B cell (primary cell): ENCODE measurements around the gene EGFR. TPM values are rescaled to one million over a fixed set of nuclear protein-coding genes. Genes with fewer than 3 reads are reported as not detected.

Source experiments
- ATAC-seq: fragments of 200-7000 bp; cut with Tn5 transposase; one replicate; pipeline ENCODE4 v1.10.0; 2021; ENCODE audit warnings: low read depth, mild to moderate bottlenecking, moderate number of reproducible peaks, moderate library complexity
- CTCF ChIA-PET: fragments of 350-600 bp; sonication (Branson Sonifier 250); formaldehyde crosslinking; loops from one replicate; lab custom pipeline; 2021; ENCODE audit warnings: antibody characterized with exemption, inconsistent platforms; lab: Charles Lee
- POLR2A ChIA-PET: fragments of 350-600 bp; sonication (Branson Sonifier 250); formaldehyde crosslinking; loops from one replicate; lab custom pipeline; 2021; ENCODE audit warnings: antibody characterized with exemption; lab: Charles Lee
- DNase-seq: peaks from one replicate; pipeline ENCODE4 v3.0.0; 2013
- H2AFZ ChIP-seq: 2 replicates; pipeline ENCODE4 v1.6.1; 2012; ENCODE audit warnings: mild to moderate bottlenecking, low read depth, low read length; ENCODE audit not compliant: insufficient read depth, poor library complexity, severe bottlenecking
- H3K27ac ChIP-seq, 2 donors: 1 replicate in 1 of 2; 2 replicates in 1 of 2; pipeline ENCODE4 v1.5.1; 2012 to 2013; ENCODE audit warnings: low read length in 2 of 2, mild to moderate bottlenecking in 2 of 2, moderate library complexity in 1 of 2
- H3K27me3 ChIP-seq, 4 experiments: fragments of 200-600 bp in 1 of 4; sonication (generic) in 1 of 4; replicated peaks in 1 of 4; 1 replicate in 2 of 4; 2 replicates in 2 of 4; pipeline versions ENCODE4 v1.6.1 to v1.7.0; 2013 to 2016; ENCODE audit warnings: low read length in 3 of 4, mild to moderate bottlenecking in 2 of 4, mixed read lengths in 1 of 4, moderate library complexity in 1 of 4; ENCODE audit not compliant: insufficient read depth in 4 of 4, control insufficient read depth in 3 of 4; ENCODE audit errors: control extremely low read depth in 1 of 4
- H3K36me3 ChIP-seq, 2 experiments: replicated peaks in 1 of 2; 1 replicate in 1 of 2; 2 replicates in 1 of 2; pipeline versions ENCODE4 v1.6.1 to v1.7.1; 2013; ENCODE audit warnings: low read length in 1 of 2; ENCODE audit not compliant: insufficient read depth in 2 of 2, control insufficient read depth in 1 of 2; ENCODE audit errors: control extremely low read depth in 1 of 2, extremely low read depth in 1 of 2
- H3K4me1 ChIP-seq, 2 donors: fragments of 200-600 bp in 1 of 2; sonication (generic) in 1 of 2; 1 replicate in 1 of 2; 2 replicates in 1 of 2; pipeline versions ENCODE4 v1.5.1 to v1.6.1; 2013 to 2017; ENCODE audit warnings: low read length in 2 of 2; ENCODE audit not compliant: control insufficient read depth in 2 of 2, insufficient read depth in 2 of 2
- H3K4me2 ChIP-seq: replicated peaks from 2 replicates; pipeline ENCODE3; 2012; ENCODE audit warnings: mild to moderate bottlenecking, low read depth, low read length; ENCODE audit not compliant: poor library complexity, severe bottlenecking
- H3K4me3 ChIP-seq, 5 experiments: fragments of 200-600 bp in 1 of 5; sonication (generic) in 1 of 5; 1 replicate in 3 of 5; 2 replicates in 2 of 5; pipeline versions ENCODE4 v1.5.1 to v1.7.0; 2011 to 2016; ENCODE audit warnings: low read length in 4 of 5, mild to moderate bottlenecking in 4 of 5, low read depth in 2 of 5, control low read depth in 1 of 5, moderate library complexity in 1 of 5; ENCODE audit not compliant: insufficient read depth in 1 of 5; ENCODE audit errors: control extremely low read depth in 1 of 5, extremely low read depth in 1 of 5
- H3K79me2 ChIP-seq: fragments of 200-600 bp; sonication (generic); one replicate; pipeline ENCODE4 v1.6.0; 2016; ENCODE audit warnings: low read length; ENCODE audit not compliant: control insufficient read depth, insufficient read depth
- H3K9ac ChIP-seq: fragments of 200-600 bp; sonication (generic); 2 replicates; pipeline ENCODE4 v1.6.1; 2017; ENCODE audit warnings: mild to moderate bottlenecking, low read length, moderate library complexity
- H3K9me3 ChIP-seq, 3 donors: one replicate each; pipeline versions ENCODE4 v1.6.1 to v1.7.1; 2013; ENCODE audit warnings: low read length in 2 of 3; ENCODE audit not compliant: control insufficient read depth in 2 of 3, insufficient read depth in 1 of 3; ENCODE audit errors: control extremely low read depth in 1 of 3
- H4K20me1 ChIP-seq: 2 replicates; pipeline ENCODE4 v1.6.0; 2012; ENCODE audit warnings: mild to moderate bottlenecking, low read length; ENCODE audit not compliant: insufficient read depth, control insufficient read depth, poor library complexity, severe bottlenecking
- H3K27ac Mint-ChIP-seq: one replicate; pipeline ENCODE4 v1.8.0; 2021; ENCODE audit warnings: mixed read lengths
- H3K27me3 Mint-ChIP-seq: one replicate; pipeline ENCODE4 v1.8.0; 2021; ENCODE audit warnings: mixed read lengths
- H3K4me1 Mint-ChIP-seq: one replicate; pipeline ENCODE4 v1.8.0; 2021; ENCODE audit warnings: mixed read lengths
- H3K4me3 Mint-ChIP-seq: one replicate; pipeline ENCODE4 v1.8.0; 2021; ENCODE audit warnings: mixed read lengths
- H3K9me3 Mint-ChIP-seq: one replicate; pipeline ENCODE4 v1.8.0; 2022; ENCODE audit warnings: mixed read lengths; ENCODE audit not compliant: insufficient read depth
- CTCF ChIP-seq: fragments of 200-600 bp; IDR thresholded peaks from one replicate; pipeline ENCODE4 v1.8.0; 2022; ENCODE audit warnings: antibody characterized with exemption, mild to moderate bottlenecking
- EZH2 ChIP-seq: IDR thresholded peaks from 2 replicates; pipeline ENCODE4 v1.6.1; 2012; ENCODE audit warnings: borderline replicate concordance, low read depth, mild to moderate bottlenecking, moderate library complexity, low read length; ENCODE audit not compliant: insufficient read depth, poor library complexity, severe bottlenecking
- whole genome bisulfite sequencing: methylation state at CpG from one replicate; pipeline ENCODE4 v1.1.5; 2013; ENCODE audit warnings: missing lambda C conversion rate; ENCODE audit not compliant: insufficient coverage; 5-methylcytosine and 5-hydroxymethylcytosine counted together
- intact Hi-C: fragments of 100-400 bp; cut with micrococcal nuclease; formaldehyde crosslinking; loops from one replicate; pipeline ENCODE4 v1.10.0; 2022
- polyA plus RNA-seq: library from polyadenylated mRNA; depleted of rRNA; stranded (reverse); fragments of >200 nt; gene quantifications from 2 replicates; pipeline ENCODE4 v1.2.3, GENCODE V29; 2012
- total RNA-seq, 2 donors: library from RNA; stranded (reverse); fragments of 120-200 nt in 1 of 2; gene quantifications; 1 replicate in 1 of 2; 2 replicates in 1 of 2; pipeline versions ENCODE4 v1.2.3 to v1.2.4, GENCODE V29; 2013 to 2022

The EGFR gene
- total and polyA plus RNA-seq, 2 donors (not counting 1 experiment from before 2014, with no cell fraction given) = not detected

DNA sequence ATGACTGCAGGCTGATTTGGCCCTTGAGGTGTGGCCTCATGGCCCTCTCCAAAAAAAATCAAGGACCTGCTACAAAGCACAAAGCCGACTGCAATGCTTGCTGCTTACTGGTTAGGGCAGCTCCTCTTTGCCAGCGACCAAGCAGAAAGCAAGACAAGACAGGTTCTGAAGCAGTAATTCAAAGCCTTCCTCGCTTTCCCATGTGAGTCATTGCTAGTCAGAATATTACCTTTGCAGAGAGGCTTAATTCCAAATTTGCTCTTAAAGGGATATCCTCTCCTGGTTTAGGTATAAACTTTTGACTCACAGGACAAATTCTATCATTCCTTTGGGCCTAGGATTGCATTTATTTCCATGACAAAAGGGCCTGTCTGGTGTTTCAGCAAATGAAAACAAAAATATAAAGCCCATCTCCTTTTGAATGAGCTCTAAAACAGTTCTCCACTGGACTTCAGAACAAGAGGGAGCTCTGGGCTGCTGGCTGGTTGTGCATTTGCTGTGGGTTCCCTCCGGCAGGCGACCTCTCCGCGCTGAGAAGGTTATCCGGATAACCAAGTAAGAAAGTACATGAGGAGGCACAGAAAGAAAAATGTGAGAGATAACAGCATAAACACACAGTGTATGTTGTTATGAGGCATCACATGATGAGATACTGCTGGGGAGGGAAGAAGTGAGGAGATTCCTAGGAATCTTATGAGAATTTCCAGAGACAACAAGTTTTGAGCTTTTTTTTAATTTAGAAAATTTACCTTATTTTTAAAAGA is 90.8 kb downstream of the EGFR start:
- Mint-ChIP-seq H3K4me1 (no peaks in the 10 kb centered on the region), H3K9me3 (no peaks in the 10 kb centered on the region), H3K4me3 (no peak overlapping the region), H3K27me3 (peaks cover 31% of the 10 kb centered on the region), H3K27ac (no peak overlapping the region)
- H3K4me2 ChIP-seq = no peak overlapping the region
- H3K9me3 ChIP-seq = no peaks in the 10 kb centered on the region
- H3K9ac ChIP-seq = no peak overlapping the region
- H3K27ac ChIP-seq = no peak overlapping the region
- CTCF ChIA-PET = no interaction called here
- H3K36me3 ChIP-seq = no peaks in the 10 kb centered on the region
- intact Hi-C loops = no loop called here
- H4K20me1 ChIP-seq = no peaks in the 10 kb centered on the region
- H2AFZ ChIP-seq = no peak overlapping the region
- no peak for DNase-seq
- H3K79me2 ChIP-seq = no peaks in the 10 kb centered on the region
- no peak for ATAC-seq
- no peak for TF ChIP-seq EZH2
- no peak for TF ChIP-seq CTCF
- H3K4me1 ChIP-seq = no peaks in the 10 kb centered on the region
- 75% methylated on average over 7 of the region's 8 CpGs for WGBS
- POLR2A ChIA-PET = no interaction called here
- H3K27me3 ChIP-seq = no peaks in the 10 kb centered on the region
- no peak overlapping the region for H3K4me3 ChIP-seq

DNA sequence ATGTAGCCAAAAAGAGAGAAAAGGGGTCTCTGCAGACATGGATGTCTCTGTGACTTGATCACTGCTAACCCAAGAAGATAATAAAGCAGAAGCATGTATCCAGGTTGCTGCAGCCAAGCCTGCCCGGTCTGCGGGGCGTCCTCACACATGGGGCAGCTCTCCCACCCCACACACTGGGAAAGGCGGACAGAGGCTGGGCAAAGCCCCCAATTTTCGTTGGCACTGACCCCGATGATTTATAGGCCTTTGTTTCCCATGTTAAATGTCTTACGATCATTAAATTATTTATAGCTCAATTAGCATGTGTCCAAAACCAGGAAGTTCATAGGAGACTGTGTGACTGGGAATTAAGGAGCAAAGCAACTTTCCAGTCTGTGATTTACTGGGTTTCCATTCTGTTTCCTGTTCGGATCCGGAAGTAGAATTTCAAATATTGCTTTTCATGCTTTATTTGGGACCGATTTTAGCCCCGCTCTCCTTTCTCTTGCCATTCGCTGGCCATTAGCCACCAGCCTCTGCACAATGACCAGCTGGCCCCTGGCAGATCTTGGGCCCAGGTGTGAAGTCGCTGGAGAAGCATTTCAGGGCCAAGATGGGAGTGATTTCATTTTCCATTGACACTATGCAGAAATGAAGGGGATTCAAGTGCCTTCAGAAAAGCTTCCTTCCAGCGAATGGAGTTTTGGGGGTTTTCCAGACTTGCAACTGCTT is 91.6 kb downstream of the EGFR start:
- Histone ChIP-seq H3K36me3 (no peaks in the 10 kb centered on the region), H2AFZ (no peak overlapping the region), H3K27ac (no peak overlapping the region), H3K4me1 (no peaks in the 10 kb centered on the region), H3K9ac (no peak overlapping the region), H3K9me3 (no peaks in the 10 kb centered on the region), H4K20me1 (no peaks in the 10 kb centered on the region), H3K4me3 (no peak overlapping the region), H3K27me3 (no peaks in the 10 kb centered on the region), H3K79me2 (no peaks in the 10 kb centered on the region), H3K4me2 (no peak overlapping the region)
- intact Hi-C loops = no loop called here
- Mint-ChIP-seq H3K27me3 (peaks cover 29% of the 10 kb centered on the region), H3K4me1 (no peaks in the 10 kb centered on the region), H3K27ac (no peak overlapping the region), H3K9me3 (no peaks in the 10 kb centered on the region), H3K4me3 (no peak overlapping the region)
- DNase-seq = no peak
- no peak for ATAC-seq
- whole genome bisulfite sequencing = 78% methylated on average over 11 of the region's 14 CpGs
- no peak for TF ChIP-seq EZH2
- no peak for TF ChIP-seq CTCF
- ChIA-PET POLR2A (no interaction called here), CTCF (no interaction called here)
